RWPE1 (cell line): ENCODE measurements around the gene FOXN1.

Source experiments
- CTCF ChIA-PET: fragments of 350-600 bp; sonication (Branson Sonifier 250); formaldehyde crosslinking; extraction: SDS; loops from one replicate; lab custom pipeline; 2021; lab: Yijun Ruan, JAX
- POLR2A ChIA-PET: fragments of 400-600 bp; formaldehyde crosslinking; extraction: SDS; loops from one replicate; lab custom pipeline; 2020; ENCODE audit warnings: antibody characterized with exemption; ENCODE audit not compliant: low non-redundant PET; lab: Yijun Ruan, JAX
- DNase-seq: peaks from one replicate; pipeline ENCODE4 v3.0.0; 2012; ENCODE audit warnings: low spot score
- H3K27ac ChIP-seq: fragments of 450-650 bp; 2 replicates; pipeline ENCODE4 v1.5.1; 2017
- TF ChIP-seq, protein P1 (sequence below): fragments of 450-650 bp; conservative IDR thresholded peaks from 2 replicates; pipeline ENCODE4 v1.5.1; 2017; ENCODE audit warnings: low read depth, mild to moderate bottlenecking

Gene FOXN1

DNA sequence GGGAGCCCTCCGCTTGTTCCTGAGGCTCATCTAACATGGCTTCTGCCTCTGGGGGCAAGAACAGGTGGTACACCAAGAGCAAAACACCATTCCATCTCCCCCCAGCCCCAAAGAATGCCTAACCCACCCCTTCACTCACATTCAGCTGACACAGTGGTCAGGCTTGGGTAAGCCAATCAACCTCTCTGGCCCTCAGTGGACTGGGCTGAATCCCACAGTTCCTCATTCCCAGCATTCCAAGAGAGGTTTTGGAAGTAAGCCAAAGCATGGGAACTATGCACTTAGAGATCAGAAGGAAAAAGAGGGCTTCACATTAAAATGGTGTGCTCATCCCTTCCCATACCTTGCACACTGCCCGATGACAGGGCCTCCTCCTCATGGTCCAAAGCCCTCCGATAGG lies 57.3 kb downstream of the FOXN1 start:
- POLR2A ChIA-PET, result no interaction called here
- no peak overlapping the region for H3K27ac ChIP-seq
- TF ChIP-seq, protein P1, sequence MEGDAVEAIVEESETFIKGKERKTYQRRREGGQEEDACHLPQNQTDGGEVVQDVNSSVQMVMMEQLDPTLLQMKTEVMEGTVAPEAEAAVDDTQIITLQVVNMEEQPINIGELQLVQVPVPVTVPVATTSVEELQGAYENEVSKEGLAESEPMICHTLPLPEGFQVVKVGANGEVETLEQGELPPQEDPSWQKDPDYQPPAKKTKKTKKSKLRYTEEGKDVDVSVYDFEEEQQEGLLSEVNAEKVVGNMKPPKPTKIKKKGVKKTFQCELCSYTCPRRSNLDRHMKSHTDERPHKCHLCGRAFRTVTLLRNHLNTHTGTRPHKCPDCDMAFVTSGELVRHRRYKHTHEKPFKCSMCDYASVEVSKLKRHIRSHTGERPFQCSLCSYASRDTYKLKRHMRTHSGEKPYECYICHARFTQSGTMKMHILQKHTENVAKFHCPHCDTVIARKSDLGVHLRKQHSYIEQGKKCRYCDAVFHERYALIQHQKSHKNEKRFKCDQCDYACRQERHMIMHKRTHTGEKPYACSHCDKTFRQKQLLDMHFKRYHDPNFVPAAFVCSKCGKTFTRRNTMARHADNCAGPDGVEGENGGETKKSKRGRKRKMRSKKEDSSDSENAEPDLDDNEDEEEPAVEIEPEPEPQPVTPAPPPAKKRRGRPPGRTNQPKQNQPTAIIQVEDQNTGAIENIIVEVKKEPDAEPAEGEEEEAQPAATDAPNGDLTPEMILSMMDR, result no peak
- DNase-seq, result no peak
- CTCF ChIA-PET, result interaction anchor here (0.6 kb wide), 1 partner anchor 14 kb away, joined by 4 read pairs; no protein-coding TSS in a partner anchor

DNA sequence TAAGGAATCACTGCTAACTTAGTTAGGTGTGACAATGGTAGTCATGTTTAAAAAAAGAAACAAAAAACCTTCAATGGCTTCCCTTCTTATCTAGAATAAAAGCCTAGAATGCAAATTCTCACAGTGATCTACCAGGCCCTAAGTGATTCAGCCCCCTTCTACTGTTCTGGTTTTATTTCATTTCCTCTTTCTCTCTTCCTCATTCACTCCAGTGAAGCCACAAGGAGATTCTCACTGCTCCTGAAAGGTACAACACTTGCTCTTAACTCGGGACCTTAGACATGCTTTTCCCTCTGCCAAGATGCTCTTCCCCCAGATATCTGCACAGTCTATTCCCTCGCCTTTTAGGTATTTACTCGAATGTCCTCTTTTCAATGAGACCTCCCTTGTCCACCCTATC lies 61.5 kb downstream of the FOXN1 start:
- POLR2A ChIA-PET, result no interaction called here
- CTCF ChIA-PET, result no interaction called here
- TF ChIP-seq, protein P1, result no peak
- no peak overlapping the region for H3K27ac ChIP-seq
- DNase-seq, result no peak

DNA sequence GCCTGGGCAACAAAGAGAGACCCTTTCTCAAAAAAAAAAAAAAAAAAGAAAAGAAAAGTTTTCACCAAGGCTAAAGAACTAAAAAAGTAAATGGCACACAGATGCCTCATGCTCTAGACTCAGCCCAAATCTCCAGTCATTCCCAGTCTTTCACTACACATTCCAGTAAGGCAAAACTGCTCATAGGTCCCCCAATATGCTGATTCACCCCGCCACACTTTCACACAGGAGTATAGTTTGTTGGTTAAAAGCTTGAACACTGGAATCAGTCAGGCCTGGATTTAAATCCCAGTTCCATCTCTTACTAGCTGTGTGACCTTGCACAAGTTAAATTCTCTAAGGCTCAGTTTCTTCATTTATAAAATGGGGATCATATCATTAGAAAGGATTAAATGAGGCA lies 63.3 kb downstream of the FOXN1 start:
- ChIA-PET CTCF (interaction anchor here (0.6 kb wide), 1 partner anchor 21 kb away, joined by 5 read pairs; no protein-coding TSS in a partner anchor), POLR2A (interaction anchor here (0.7 kb wide), 1 partner anchor 19 kb away, joined by 6 read pairs; no protein-coding TSS in a partner anchor)
- no peak overlapping the region for H3K27ac ChIP-seq

DNA sequence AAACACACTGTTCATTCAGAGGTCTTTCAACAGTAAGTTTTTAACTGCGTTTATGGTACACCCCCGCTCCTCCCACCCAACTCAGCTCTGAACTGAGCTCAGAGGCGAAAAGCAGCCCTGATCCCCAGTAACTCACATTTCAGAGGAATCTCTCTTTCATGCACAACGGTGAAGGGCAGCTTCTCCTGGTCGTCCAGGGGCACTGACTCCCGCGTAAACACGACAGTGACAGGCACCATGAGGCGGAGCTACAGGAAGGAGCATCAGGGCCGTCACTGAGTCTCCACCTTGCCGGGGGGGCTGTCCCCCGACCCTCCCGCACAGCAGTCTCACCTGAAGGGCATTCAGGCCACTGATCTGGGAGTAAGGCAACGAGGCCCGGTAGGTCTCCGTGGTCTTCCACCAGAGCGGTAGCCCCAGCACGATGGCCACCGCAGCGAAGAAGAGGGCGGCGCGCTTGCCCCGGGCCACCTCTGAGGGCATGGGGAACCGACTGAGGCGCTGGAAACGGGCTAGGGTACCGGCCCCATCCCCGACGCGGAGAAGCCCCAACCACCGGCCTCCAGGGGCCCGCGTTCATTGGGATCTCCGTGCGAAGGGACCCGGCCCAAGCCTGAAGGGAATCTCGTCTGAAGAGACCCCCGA lies 64.7 kb downstream of the FOXN1 start:
- TF ChIP-seq, protein P1, result no peak
- CTCF ChIA-PET, result interaction anchor here (0.6 to 1.1 kb wide), 3 partner anchors 22 to 669 kb away, joined by 3 to 4 read pairs (median 3); no protein-coding TSS in a partner anchor
- DNase-seq, result no peak
- POLR2A ChIA-PET, result no interaction called here
- peak overlapping the region; percentile 73 for H3K27ac ChIP-seq

More for the DNA sequence above, 63.3 kb downstream of the FOXN1 start:
- no peak for DNase-seq
- TF ChIP-seq, protein P1, result no peak

DNA sequence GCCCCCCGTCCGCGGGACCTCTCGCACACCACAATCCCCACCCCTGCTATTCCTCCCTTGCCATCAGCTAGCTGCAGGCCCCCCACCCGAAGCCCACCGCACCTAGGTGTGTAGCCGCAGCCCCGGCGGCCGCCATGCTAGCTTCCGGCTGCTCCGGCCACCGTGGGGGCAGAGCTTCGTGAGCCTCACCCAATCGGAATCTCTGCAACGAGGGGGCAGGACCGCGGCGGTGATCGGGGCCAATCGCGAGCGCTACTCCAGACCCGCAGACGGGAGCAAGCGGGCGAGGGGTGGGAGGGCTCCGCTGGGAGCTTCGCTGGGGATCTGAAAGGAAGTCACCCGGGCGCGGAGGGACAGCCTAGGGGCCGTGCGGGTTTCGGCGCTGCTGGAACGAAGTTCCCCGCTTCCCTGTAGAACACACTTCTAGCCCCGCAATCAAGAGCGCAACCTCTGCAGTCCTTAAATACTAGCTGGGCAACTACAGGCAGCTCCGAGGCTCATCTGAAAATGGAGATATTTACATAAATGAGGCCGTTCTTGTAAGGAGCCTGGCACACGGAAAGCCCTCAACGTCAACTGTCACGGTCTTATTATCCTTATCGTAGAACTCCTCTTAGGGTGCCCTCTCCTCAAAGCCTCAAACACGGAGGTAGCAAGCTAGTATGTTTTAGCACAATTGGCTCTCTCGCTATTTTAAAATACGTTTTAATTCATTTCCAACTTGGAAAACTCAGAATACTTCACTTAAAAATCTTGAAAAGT lies 65.4 kb downstream of the FOXN1 start, which contains the start of gene PIGS:
PIGS (minus strand) TSS at position 164 of the 762 bp plus-strand sequence; CDS start at position 136, 28 bp downstream.
- TF ChIP-seq, protein P1, result no peak
- POLR2A ChIA-PET, result interaction anchor here (0.6 to 0.7 kb wide), 3 partner anchors 13 to 613 kb away, joined by 3 to 6 read pairs (median 3); no protein-coding TSS in a partner anchor
- CTCF ChIA-PET, result interaction anchor here (0.6 to 1.1 kb wide), 2 partner anchors 23 to 668 kb away, joined by 3 to 4 read pairs; no protein-coding TSS in a partner anchor
- H3K27ac ChIP-seq, result peak within 1 kb of the TSS; percentile 73
- DNase-seq, result peak; percentile 97
